Muscle of leg (tissue), 11 donors: ENCODE measurements around the gene IGLL5. TPM values are rescaled to one million over a fixed set of nuclear protein-coding genes. Genes with fewer than 3 reads are reported as not detected.

Experiments used
- DNase-seq: peaks from one replicate; pipeline ENCODE4 v3.0.0; 2013
- H3K27ac ChIP-seq: one replicate; pipeline ENCODE4 v1.5.1; 2013; ENCODE audit warnings: mild to moderate bottlenecking, low read length, control low read depth
- H3K27me3 ChIP-seq: one replicate; pipeline ENCODE4 v1.6.1; 2013; ENCODE audit warnings: low read length; ENCODE audit not compliant: control insufficient read depth, insufficient read depth
- H3K36me3 ChIP-seq: one replicate; pipeline ENCODE4 v1.6.1; 2013; ENCODE audit warnings: low read length; ENCODE audit not compliant: control insufficient read depth, insufficient read depth
- H3K4me1 ChIP-seq: one replicate; pipeline ENCODE4 v1.6.1; 2013; ENCODE audit warnings: low read length; ENCODE audit not compliant: control insufficient read depth, insufficient read depth
- H3K4me3 ChIP-seq: one replicate; pipeline ENCODE4 v1.5.1; 2013; ENCODE audit warnings: low read length, control low read depth
- H3K9me3 ChIP-seq: replicated peaks from 2 replicates; pipeline ENCODE4 v1.6.1; 2013; ENCODE audit warnings: low read depth, low read length; ENCODE audit not compliant: control insufficient read depth
- WGBS: methylation state at CpG from one replicate; pipeline ENCODE4 v1.1.5; 2013; ENCODE audit warnings: missing lambda C conversion rate; ENCODE audit not compliant: insufficient coverage; 5-methylcytosine and 5-hydroxymethylcytosine counted together
- polyA plus RNA-seq, 8 donors: library from polyadenylated mRNA; unstranded; fragments of 120-200 nt; gene quantifications; one replicate each; pipeline versions ENCODE4 v1.2.1 to v1.2.3, GENCODE V29; 2013; ENCODE audit warnings: inconsistent platforms in 1 of 8, low replicate concordance in 1 of 8; ENCODE audit not compliant: insufficient read length in 8 of 8, insufficient read depth in 1 of 8
- total RNA-seq: library from RNA; stranded (reverse); fragments of 120-200 nt; gene quantifications from one replicate; pipeline ENCODE4 v1.2.4, GENCODE V29; 2013

IGLL5 gene
- total and polyA plus RNA-seq, 9 donors = 0.13 to 0.57 (median 0.30) TPM; not detected in 4

DNA sequence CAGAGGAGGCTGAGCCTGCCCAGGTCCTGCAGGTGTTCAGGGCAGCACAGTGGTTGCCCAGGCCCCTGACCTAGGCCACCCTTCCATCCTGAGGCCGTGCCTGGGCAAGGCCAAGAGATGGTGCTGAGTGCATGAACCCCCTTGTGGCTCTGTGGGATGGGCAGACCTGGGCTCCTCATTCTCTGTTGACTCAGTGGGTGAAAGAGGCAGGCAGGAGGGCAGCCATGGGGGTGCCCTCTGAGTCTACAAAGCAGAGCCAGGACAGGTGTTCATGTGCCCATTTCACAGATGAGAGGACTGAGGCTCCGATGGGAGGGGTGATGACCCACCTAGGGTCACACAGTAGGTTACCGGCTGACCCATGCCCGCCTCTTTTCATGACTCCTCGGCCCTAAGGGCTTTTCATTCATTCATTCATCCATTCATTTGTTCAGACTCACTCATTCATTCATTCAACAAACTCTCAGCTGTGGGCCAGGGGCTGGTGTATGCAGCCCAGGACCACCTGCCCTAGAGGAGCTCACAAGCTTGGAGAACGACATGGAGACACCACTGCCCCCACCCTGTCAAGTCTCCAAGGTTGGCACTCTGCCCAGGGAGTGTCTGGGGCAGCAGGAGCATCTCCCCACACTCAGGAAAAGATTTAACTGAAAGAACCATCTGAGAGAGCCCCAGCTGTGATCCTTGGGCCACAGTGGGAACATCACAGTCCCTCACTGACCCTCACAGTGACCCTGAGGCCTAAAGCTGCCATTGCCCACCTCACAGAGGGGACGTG, 40.5 kb downstream of the IGLL5 start:
- H3K4me3 ChIP-seq = no peak overlapping the region
- WGBS = 73% methylated on average over 7 of the region's 7 CpGs
- peaks cover 18% of the 10 kb centered on the region for H3K4me1 ChIP-seq
- DNase-seq = no peak
- peaks cover 8% of the 10 kb centered on the region for H3K27me3 ChIP-seq
- no peak overlapping the region for H3K27ac ChIP-seq
- H3K36me3 ChIP-seq = no peaks in the 10 kb centered on the region
- no peaks in the 10 kb centered on the region for H3K9me3 ChIP-seq

DNA sequence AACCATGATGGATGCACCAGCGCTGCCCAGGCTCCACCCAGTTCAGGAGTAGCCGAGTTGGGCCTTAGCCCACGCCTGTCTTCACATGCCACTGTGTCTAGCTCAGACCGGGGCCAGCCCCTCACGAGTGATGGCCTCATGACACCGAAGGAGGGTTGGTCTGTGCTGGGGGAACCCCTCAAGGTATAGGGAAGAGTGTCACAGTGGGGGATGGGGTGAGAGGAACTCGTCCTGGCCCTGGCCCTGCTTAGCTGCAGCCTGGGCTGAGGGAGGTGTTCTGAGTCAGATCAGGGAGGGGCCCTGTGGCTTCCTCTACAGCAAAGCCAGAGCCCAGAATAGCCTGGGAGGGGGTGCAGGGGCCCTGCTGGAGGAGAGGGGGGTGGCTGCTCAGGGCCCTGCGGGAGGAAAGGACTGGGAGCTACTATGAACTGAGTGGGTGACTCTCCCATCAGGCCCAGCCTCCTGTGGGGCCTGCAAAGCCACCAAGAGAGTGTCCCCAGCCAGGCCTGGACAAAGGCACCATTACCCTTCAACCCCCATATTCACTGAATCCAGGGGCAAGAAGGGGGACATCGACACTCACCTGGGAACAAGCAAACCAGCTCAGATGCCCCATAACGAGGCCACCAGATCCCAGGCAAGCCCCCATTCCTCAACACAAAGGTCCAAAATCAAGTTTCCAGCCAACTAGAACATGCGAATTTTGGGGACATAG, 41.2 kb downstream of the IGLL5 start:
- H3K9me3 ChIP-seq = no peaks in the 10 kb centered on the region
- H3K27me3 ChIP-seq = peaks cover 8% of the 10 kb centered on the region
- H3K4me3 ChIP-seq = no peak overlapping the region
- 60% methylated on average over 9 of the region's 11 CpGs for WGBS
- no peaks in the 10 kb centered on the region for H3K36me3 ChIP-seq
- no peak overlapping the region for H3K27ac ChIP-seq
- peaks cover 18% of the 10 kb centered on the region for H3K4me1 ChIP-seq
- DNase-seq = peak; percentile 47

DNA sequence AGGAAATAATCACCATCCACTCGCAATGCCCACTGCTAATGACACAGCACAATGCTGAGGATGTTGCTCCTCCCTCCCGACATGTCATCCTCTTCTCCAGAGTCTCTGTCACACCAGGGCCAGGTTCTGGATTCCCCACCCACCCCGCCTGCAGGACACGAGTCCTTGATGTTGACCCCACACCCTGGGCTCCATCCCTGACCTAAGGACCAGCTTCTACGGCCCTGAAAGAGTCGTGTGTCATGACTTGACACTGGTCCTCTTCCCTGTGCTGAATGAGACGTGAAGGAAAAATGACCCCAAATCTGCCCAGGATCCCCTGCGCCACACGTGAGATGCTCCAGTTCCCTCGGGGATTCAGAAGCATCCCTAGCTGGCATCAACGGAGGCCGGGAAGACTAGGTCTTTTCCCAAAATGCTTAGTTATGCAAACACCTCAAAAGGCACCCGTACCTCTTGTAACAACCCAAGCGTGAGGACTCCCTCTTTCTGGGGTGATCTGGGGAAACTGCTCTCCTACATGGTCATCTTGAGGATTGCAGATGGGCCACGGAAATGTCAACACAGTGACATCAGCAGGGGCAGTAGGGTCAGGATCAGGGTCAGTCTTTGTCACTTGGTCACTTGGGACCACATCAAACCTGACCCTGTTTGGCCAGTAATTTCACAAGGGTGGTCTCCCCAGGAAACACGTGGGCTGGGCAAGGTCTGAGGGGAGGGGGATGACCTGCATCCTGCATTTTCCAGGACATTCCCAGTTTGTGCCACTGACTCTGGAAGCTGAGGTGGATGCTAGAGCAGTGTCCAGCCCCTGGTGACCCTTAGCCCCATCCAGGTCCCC, 42.0 kb downstream of the IGLL5 start:
- Histone ChIP-seq H3K9me3 (no peaks in the 10 kb centered on the region), H3K27me3 (peaks cover 8% of the 10 kb centered on the region), H3K36me3 (no peaks in the 10 kb centered on the region), H3K4me3 (no peak overlapping the region), H3K27ac (no peak overlapping the region), H3K4me1 (peaks cover 18% of the 10 kb centered on the region)
- DNase-seq = no peak
- 74% methylated on average over 11 of the region's 16 CpGs for WGBS

DNA sequence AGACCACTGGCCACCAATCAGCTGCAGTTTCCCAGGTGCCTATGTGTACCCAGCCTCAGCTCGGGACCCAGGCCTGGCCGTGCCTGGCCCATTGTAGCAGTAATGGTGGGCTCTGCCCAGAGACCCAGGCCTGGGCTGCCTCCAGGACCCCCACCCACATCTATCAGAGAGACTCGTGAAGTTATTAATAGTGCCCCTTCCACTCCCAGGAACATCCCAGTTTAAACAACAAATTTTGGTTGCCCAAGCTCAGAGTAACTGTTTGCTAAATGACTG, 42.5 kb downstream of the IGLL5 start:
- no peak for DNase-seq
- Histone ChIP-seq H3K4me3 (no peak overlapping the region), H3K9me3 (no peaks in the 10 kb centered on the region), H3K36me3 (no peaks in the 10 kb centered on the region), H3K4me1 (peaks cover 23% of the 10 kb centered on the region), H3K27me3 (peaks cover 8% of the 10 kb centered on the region), H3K27ac (no peak overlapping the region)
- WGBS = 92% methylated on average over 2 of the region's 3 CpGs

DNA sequence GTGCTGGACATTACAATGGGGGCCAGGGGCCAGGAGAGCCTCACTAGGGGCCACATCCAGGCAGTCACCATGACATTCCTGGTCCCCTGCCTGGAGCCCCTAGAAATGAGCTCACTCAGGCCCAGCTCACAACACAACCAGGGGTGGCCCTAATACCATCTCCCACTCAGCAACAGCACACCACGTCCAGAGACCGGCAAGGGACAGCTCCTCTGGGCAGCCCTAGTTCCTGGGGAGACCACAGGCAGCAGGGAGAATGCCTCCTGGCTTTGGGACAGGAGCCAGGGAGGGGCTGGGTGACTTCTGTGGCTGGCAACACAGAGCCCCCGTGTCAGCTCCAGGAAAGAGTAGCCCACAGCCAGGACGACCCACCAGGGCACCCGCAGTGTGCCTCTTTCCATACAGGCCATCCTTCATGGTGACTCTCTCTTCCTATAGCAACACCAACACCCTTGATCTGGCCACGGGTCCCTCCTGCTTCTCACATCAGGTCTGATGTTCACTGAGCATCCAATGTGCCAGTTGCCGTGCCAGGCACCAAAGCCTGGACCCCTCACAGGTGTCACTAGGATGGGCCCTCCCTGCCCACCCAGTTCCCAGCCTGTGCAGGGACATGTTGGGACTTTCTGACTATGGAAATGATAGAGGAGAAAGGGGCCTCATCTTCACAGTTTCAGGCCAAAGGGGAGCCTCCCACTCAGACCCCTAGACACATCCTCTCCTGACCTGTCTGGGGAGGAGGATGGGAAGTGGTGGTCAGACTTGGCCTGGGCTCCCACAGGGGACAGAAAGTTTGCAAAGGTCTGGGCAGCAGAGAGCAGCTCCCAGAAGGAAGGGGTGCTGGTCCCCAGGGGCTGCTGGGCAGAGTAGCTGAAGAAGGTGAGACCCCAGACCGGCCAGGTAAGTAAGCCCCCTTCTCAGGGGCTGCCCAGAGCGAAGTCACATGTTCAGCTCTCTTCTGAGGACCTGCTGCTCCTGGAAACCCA, 43.2 kb downstream of the IGLL5 start:
- Histone ChIP-seq H3K9me3 (no peaks in the 10 kb centered on the region), H3K4me3 (no peak overlapping the region), H3K4me1 (peaks cover 30% of the 10 kb centered on the region), H3K27ac (no peak overlapping the region), H3K27me3 (peaks cover 2% of the 10 kb centered on the region), H3K36me3 (no peaks in the 10 kb centered on the region)
- 73% methylated on average over 9 of the region's 9 CpGs for WGBS
- DNase-seq = no peak

DNA sequence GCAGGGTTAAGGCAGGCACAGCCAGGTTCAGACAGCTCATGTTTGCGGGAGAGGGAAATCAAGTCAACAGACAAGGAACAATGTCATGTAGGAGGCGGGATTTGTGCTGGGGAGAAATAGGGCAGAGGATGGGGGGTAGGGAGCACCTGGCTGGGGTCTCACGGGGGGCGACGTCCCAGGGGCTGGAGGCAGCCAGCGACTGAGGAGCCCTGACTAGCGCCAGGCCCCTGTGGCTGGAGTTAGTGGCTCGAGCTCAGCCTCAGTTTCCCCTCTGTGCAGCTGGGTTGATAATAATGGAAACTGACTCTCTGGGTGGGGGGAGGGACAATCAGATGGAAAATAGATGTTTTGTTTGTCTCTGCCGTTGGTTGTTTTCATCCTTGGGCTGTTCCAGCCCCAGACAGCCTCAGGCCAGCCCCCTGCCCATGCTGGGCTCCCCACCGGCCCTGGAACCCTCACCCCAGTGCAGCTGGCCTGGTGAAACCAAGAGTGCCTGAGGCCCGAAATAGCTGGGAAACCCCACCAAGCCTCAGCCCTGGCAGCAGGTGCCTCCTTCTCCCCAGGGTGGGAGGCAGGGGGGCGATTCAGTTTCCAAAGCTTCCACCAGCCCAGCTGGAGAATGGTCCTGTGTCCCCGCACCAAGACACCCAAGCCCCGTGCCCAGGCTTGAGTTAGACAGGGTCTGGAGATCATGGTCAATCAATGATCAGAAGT, 44.1 kb downstream of the IGLL5 start:
- H3K36me3 ChIP-seq = no peaks in the 10 kb centered on the region
- H3K27me3 ChIP-seq = no peaks in the 10 kb centered on the region
- peaks cover 34% of the 10 kb centered on the region for H3K4me1 ChIP-seq
- 87% methylated on average over 10 of the region's 14 CpGs for WGBS
- DNase-seq = no peak
- H3K27ac ChIP-seq = no peak overlapping the region
- H3K9me3 ChIP-seq = no peaks in the 10 kb centered on the region
- no peak overlapping the region for H3K4me3 ChIP-seq

DNA sequence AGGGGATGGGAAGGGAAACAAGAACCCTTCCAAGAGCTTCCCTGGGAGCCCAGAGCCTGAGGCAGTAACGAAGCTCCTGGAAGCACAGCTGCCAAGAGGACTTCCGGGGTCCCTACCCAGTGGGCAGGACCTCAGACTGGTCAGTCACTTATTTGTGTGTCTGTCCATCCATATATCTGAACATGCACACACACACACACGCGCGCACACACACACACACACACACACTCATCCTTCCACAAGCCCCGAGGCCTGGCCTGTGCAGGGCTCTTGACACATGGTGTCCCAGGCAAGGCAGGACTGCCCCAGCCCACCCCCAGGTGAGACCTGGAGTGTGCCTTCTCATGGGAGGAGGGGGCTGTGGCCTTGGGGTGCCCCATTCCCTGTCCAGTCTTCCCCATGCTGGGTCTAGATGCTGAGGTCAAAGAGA, 44.9 kb downstream of the IGLL5 start:
- peaks cover 38% of the 10 kb centered on the region for H3K4me1 ChIP-seq

DNA sequence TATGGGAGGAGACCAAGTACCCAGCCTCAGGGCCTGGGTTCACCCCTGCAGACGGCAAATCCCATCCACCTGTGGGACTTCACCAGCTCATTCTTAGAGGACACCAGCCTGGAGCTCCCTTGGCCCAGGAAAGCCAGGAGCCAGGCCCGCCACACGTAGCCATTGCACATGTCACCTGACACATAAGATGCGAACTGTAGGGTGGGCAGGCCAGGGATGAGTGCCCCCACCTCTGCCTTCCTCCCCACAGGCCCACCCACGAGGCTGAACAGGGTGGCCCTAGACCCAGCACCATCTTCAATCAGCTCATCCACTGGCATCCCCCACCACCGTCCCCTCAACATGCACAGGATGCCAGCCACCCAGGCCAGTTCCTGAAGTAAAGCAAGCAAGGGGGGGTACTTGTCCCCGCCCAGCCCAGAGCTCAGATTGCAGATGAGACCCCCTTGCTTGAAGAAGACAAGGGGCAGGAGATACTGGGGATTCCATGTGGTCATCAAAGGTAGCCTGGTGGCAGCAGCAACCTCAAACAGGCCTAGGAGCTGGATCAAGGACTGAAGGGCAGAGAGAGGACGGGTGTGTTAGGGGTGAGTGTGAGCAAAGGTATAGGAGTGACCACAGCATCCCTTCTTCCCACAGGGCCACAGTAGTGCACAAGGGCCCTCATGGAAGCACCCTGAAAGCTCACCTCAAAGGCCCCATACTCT, 45.6 kb downstream of the IGLL5 start:
- no peak for DNase-seq
- Histone ChIP-seq H3K9me3 (no peaks in the 10 kb centered on the region), H3K4me1 (peaks cover 36% of the 10 kb centered on the region), H3K36me3 (no peaks in the 10 kb centered on the region), H3K27me3 (no peaks in the 10 kb centered on the region), H3K4me3 (no peak overlapping the region), H3K27ac (no peak overlapping the region)
- WGBS = 87% methylated on average over 5 of the region's 8 CpGs

More for the DNA sequence above, 44.9 kb downstream of the IGLL5 start:
- no peaks in the 10 kb centered on the region for H3K27me3 ChIP-seq
- DNase-seq = no peak
- no peaks in the 10 kb centered on the region for H3K36me3 ChIP-seq
- 59% methylated on average over 2 of the region's 6 CpGs for WGBS
- H3K27ac ChIP-seq = no peak overlapping the region
- no peaks in the 10 kb centered on the region for H3K9me3 ChIP-seq
- no peak overlapping the region for H3K4me3 ChIP-seq
